ENCODE measurements around the gene MRPL21. TPM values are rescaled to one million over a fixed set of nuclear protein-coding genes. Genes with fewer than 3 reads are reported as not detected.

Gene MRPL21
- total RNA-seq, 1 donor from 2014 or later: 53.2 TPM

- Histone ChIP-seq H3K4me1 (ENCODE audit: control insufficient read depth in 3 of 3, insufficient read depth in 3 of 3, low read length in 3 of 3) (peaks cover 3 to 6% (median 4%) of the 10 kb centered on the region in 3 donors), H3K27ac (ENCODE audit: low read depth, low read length) (no peak overlapping the region), H3K4me3 (ENCODE audit: low read length in 3 of 3) (no peak overlapping the region), H3K9ac (ENCODE audit: low read depth in 1 of 3, low read length in 3 of 3) (no peak overlapping the region), H3K27me3 (ENCODE audit: control insufficient read depth in 3 of 3, insufficient read depth in 3 of 3, low read length in 3 of 3) (peaks cover 0 to 11% (median 0%) of the 10 kb centered on the region in 3 donors), H3K9me3 (ENCODE audit: control insufficient read depth in 3 of 3, low read length in 3 of 3) (no peaks in the 10 kb centered on the region), H3K36me3 (ENCODE audit: control insufficient read depth in 3 of 3, insufficient read depth in 3 of 3, low read length in 3 of 3) (no peaks in the 10 kb centered on the region)
Observed at GRCh38 chr11:68872216-68873003, 31.2 kb downstream of the MRPL21 start.

GRCh38 chr11:68870470-68870869 lies 33.2 kb downstream of the MRPL21 start:
- Histone ChIP-seq H3K36me3 (ENCODE audit: control insufficient read depth in 3 of 3, insufficient read depth in 3 of 3, low read length in 3 of 3) (no peaks in the 10 kb centered on the region), H3K4me3 (ENCODE audit: low read length in 3 of 3) (peak overlapping the region; percentile 57 to 75 (median 74)), H3K27ac (ENCODE audit: low read depth, low read length) (no peak overlapping the region), H3K9me3 (ENCODE audit: control insufficient read depth in 3 of 3, low read length in 3 of 3) (no peaks in the 10 kb centered on the region), H3K4me1 (ENCODE audit: control insufficient read depth in 3 of 3, insufficient read depth in 3 of 3, low read length in 3 of 3) (peaks cover 3 to 7% (median 6%) of the 10 kb centered on the region in 3 donors), H3K9ac (ENCODE audit: low read depth in 1 of 3, low read length in 3 of 3) (peak overlapping the region in 1 of 3 donors; percentile 72), H3K27me3 (ENCODE audit: control insufficient read depth in 3 of 3, insufficient read depth in 3 of 3, low read length in 3 of 3) (peaks cover 0 to 5% (median under 1%) of the 10 kb centered on the region in 3 donors)

DNA sequence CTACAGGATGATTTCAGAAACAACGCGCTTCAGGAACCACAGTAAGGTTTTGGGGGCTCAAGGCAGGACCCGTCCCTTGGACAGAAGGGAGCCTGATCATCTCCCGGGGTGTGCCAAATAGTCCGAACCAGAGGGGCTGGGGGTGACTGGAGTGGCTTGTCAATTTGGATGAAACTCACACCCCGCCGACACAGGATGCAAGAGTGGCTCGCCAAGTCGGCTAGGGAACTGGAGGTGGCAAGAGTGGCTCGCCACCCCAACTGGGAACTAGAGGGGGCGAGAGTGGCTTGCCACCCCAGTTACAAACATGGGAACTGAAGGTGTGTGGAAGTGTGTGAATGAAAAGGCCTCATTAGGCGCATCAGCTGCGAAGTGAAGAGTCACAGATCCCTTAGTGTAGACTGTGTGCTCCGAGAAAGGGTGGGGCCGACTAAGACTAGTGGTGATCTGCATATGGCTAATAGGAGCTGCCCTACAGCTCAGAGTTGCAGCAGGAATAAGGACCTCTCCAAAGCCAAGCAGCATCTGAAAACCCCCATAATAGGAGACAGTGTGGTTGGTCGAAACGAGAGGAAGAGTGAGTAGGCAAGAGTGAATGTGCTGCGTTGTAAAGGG lies 35.3 kb downstream of the MRPL21 start:
- Histone ChIP-seq H3K4me3 (ENCODE audit: low read length in 3 of 3) (no peak overlapping the region), H3K9ac (ENCODE audit: low read depth in 1 of 3, low read length in 3 of 3) (no peak overlapping the region), H3K27me3 (ENCODE audit: control insufficient read depth in 3 of 3, insufficient read depth in 3 of 3, low read length in 3 of 3) (peaks cover 0 to 5% (median 2%) of the 10 kb centered on the region in 3 donors), H3K36me3 (ENCODE audit: control insufficient read depth in 3 of 3, insufficient read depth in 3 of 3, low read length in 3 of 3) (no peaks in the 10 kb centered on the region), H3K27ac (ENCODE audit: low read depth, low read length) (no peak overlapping the region), H3K4me1 (ENCODE audit: control insufficient read depth in 3 of 3, insufficient read depth in 3 of 3, low read length in 3 of 3) (peaks cover 3 to 7% (median 6%) of the 10 kb centered on the region in 3 donors), H3K9me3 (ENCODE audit: control insufficient read depth in 3 of 3, low read length in 3 of 3) (no peaks in the 10 kb centered on the region)

- H3K9ac ChIP-seq (ENCODE audit: low read depth in 1 of 3, low read length in 3 of 3): no peak overlapping the region
- H3K9me3 ChIP-seq (ENCODE audit: control insufficient read depth in 3 of 3, low read length in 3 of 3): no peaks in the 10 kb centered on the region
- H3K27me3 ChIP-seq (ENCODE audit: control insufficient read depth in 3 of 3, insufficient read depth in 3 of 3, low read length in 3 of 3): peaks cover 0 to 5% (median 2%) of the 10 kb centered on the region in 3 donors
- no peak overlapping the region for H3K4me3 ChIP-seq (ENCODE audit: low read length in 3 of 3)
- peaks cover 3 to 7% (median 6%) of the 10 kb centered on the region in 3 donors for H3K4me1 ChIP-seq (ENCODE audit: control insufficient read depth in 3 of 3, insufficient read depth in 3 of 3, low read length in 3 of 3)
- no peak overlapping the region for H3K27ac ChIP-seq (ENCODE audit: low read depth, low read length)
- no peaks in the 10 kb centered on the region for H3K36me3 ChIP-seq (ENCODE audit: control insufficient read depth in 3 of 3, insufficient read depth in 3 of 3, low read length in 3 of 3)
Observed at GRCh38 chr11:68867066-68867465, 36.6 kb downstream of the MRPL21 start.

DNA sequence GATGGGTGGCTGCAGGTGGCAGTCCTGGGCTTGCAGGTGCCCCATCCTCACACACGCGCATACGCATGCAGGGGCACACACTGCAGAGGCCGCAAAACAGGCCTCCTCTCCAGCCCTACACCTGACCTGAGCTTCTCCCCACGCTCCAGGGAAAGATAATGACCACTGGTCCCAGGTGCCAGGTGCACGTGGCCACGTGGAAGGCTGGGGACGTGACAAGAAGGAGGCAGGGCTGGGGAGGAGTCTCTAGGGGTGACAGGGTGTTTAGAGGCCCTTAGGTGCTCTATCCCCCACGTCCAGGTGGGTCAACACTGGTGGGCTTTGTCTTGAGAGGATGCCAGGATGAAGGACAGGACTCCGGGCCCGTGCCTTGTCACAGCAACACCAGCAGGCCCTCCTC lies 38.4 kb downstream of the MRPL21 start:
- H3K27me3 ChIP-seq (ENCODE audit: control insufficient read depth in 3 of 3, insufficient read depth in 3 of 3, low read length in 3 of 3): peaks cover 0 to 5% (median 0%) of the 10 kb centered on the region in 3 donors
- no peak overlapping the region for H3K9ac ChIP-seq (ENCODE audit: low read depth in 1 of 3, low read length in 3 of 3)
- no peak overlapping the region for H3K4me3 ChIP-seq (ENCODE audit: low read length in 3 of 3)
- H3K9me3 ChIP-seq (ENCODE audit: control insufficient read depth in 3 of 3, low read length in 3 of 3): no peaks in the 10 kb centered on the region
- H3K4me1 ChIP-seq (ENCODE audit: control insufficient read depth in 3 of 3, insufficient read depth in 3 of 3, low read length in 3 of 3): peaks cover 0 to 2% (median 0%) of the 10 kb centered on the region in 3 donors
- no peak overlapping the region for H3K27ac ChIP-seq (ENCODE audit: low read depth, low read length)
- H3K36me3 ChIP-seq (ENCODE audit: control insufficient read depth in 3 of 3, insufficient read depth in 3 of 3, low read length in 3 of 3): no peaks in the 10 kb centered on the region

- Histone ChIP-seq H3K9me3 (ENCODE audit: control insufficient read depth in 3 of 3, low read length in 3 of 3) (no peaks in the 10 kb centered on the region), H3K4me1 (ENCODE audit: control insufficient read depth in 3 of 3, insufficient read depth in 3 of 3, low read length in 3 of 3) (peaks cover 0 to 2% (median 0%) of the 10 kb centered on the region in 3 donors), H3K27me3 (ENCODE audit: control insufficient read depth in 3 of 3, insufficient read depth in 3 of 3, low read length in 3 of 3) (peaks cover 0 to 5% (median 0%) of the 10 kb centered on the region in 3 donors), H3K4me3 (ENCODE audit: low read length in 3 of 3) (no peak overlapping the region), H3K36me3 (ENCODE audit: control insufficient read depth in 3 of 3, insufficient read depth in 3 of 3, low read length in 3 of 3) (no peaks in the 10 kb centered on the region), H3K9ac (ENCODE audit: low read depth in 1 of 3, low read length in 3 of 3) (no peak overlapping the region), H3K27ac (ENCODE audit: low read depth, low read length) (no peak overlapping the region)
Observed at GRCh38 chr11:68863553-68864265, 39.9 kb downstream of the MRPL21 start.

GRCh38 chr11:68862421-68862820 lies 41.2 kb downstream of the MRPL21 start:
- no peak overlapping the region for H3K9ac ChIP-seq (ENCODE audit: low read depth in 1 of 3, low read length in 3 of 3)
- peaks cover 0 to 7% (median 0%) of the 10 kb centered on the region in 3 donors for H3K4me1 ChIP-seq (ENCODE audit: control insufficient read depth in 3 of 3, insufficient read depth in 3 of 3, low read length in 3 of 3)
- no peak overlapping the region for H3K27ac ChIP-seq (ENCODE audit: low read depth, low read length)

GRCh38 chr11:68859123-68859522 lies 44.5 kb downstream of the MRPL21 start:
- H3K9me3 ChIP-seq (ENCODE audit: control insufficient read depth in 3 of 3, low read length in 3 of 3): no peaks in the 10 kb centered on the region
- H3K9ac ChIP-seq (ENCODE audit: low read depth in 1 of 3, low read length in 3 of 3): no peak overlapping the region
- H3K27me3 ChIP-seq (ENCODE audit: control insufficient read depth in 3 of 3, insufficient read depth in 3 of 3, low read length in 3 of 3): peaks cover 6 to 16% (median 11%) of the 10 kb centered on the region in 3 donors
- no peak overlapping the region for H3K27ac ChIP-seq (ENCODE audit: low read depth, low read length)
- no peak overlapping the region for H3K4me3 ChIP-seq (ENCODE audit: low read length in 3 of 3)
- H3K4me1 ChIP-seq (ENCODE audit: control insufficient read depth in 3 of 3, insufficient read depth in 3 of 3, low read length in 3 of 3): peaks cover 0 to 17% (median 0%) of the 10 kb centered on the region in 3 donors
- H3K36me3 ChIP-seq (ENCODE audit: control insufficient read depth in 3 of 3, insufficient read depth in 3 of 3, low read length in 3 of 3): no peaks in the 10 kb centered on the region

More at GRCh38 chr11:68862421-68862820, 41.2 kb downstream of the MRPL21 start:
- no peak overlapping the region for H3K4me3 ChIP-seq (ENCODE audit: low read length in 3 of 3)
- H3K9me3 ChIP-seq (ENCODE audit: control insufficient read depth in 3 of 3, low read length in 3 of 3): no peaks in the 10 kb centered on the region
- no peaks in the 10 kb centered on the region for H3K36me3 ChIP-seq (ENCODE audit: control insufficient read depth in 3 of 3, insufficient read depth in 3 of 3, low read length in 3 of 3)
- H3K27me3 ChIP-seq (ENCODE audit: control insufficient read depth in 3 of 3, insufficient read depth in 3 of 3, low read length in 3 of 3): peaks cover 0 to 5% (median 0%) of the 10 kb centered on the region in 3 donors

DNA sequence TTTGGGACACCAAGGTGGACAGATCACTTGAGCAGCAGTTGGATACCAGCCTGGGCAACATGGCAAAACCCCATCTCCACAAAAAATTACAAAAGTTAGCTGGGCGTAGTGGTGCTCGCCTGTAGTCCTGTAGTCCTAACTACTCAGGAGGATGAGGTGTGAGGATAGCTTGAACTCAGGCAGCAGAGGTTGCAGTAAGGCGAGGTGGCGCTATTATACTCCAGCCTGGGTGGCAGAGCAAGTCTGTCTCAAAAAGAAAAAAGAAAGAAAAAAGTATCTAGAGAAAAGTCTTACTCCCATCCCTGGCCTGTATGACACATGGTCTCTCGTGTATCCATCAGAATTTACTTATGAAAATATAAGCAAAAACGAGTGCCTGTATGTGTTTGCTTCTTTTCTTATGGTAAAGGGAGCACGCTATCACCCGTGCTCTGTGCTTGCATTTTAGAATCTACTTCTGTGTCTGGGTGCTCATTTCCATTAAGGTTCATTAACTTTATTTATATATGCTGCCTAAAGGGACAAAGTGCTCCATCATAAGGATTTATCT lies 46.5 kb downstream of the MRPL21 start:
- H3K27me3 ChIP-seq (ENCODE audit: control insufficient read depth in 3 of 3, insufficient read depth in 3 of 3, low read length in 3 of 3): peaks cover 8 to 29% (median 19%) of the 10 kb centered on the region in 3 donors
- H3K4me1 ChIP-seq (ENCODE audit: control insufficient read depth in 3 of 3, insufficient read depth in 3 of 3, low read length in 3 of 3): peaks cover 0 to 17% (median 0%) of the 10 kb centered on the region in 3 donors
- no peak overlapping the region for H3K27ac ChIP-seq (ENCODE audit: low read depth, low read length)

More for the DNA sequence above, 46.5 kb downstream of the MRPL21 start:
- H3K36me3 ChIP-seq (ENCODE audit: control insufficient read depth in 3 of 3, insufficient read depth in 3 of 3, low read length in 3 of 3): no peaks in the 10 kb centered on the region
- no peak overlapping the region for H3K4me3 ChIP-seq (ENCODE audit: low read length in 3 of 3)
- H3K9ac ChIP-seq (ENCODE audit: low read depth in 1 of 3, low read length in 3 of 3): no peak overlapping the region
- H3K9me3 ChIP-seq (ENCODE audit: control insufficient read depth in 3 of 3, low read length in 3 of 3): no peaks in the 10 kb centered on the region
